Activated CD4-positive, alpha-beta T cell treated with anti-CD3 and anti-CD28 coated beads for 36 hours (primary cell): Measurements from ENCODE around the gene KATNBL1. TPM values are rescaled to one million over a fixed set of nuclear protein-coding genes. Genes with fewer than 3 reads are reported as not detected.
"Not testable (repeated sequence)": the region's sequence is repeated elsewhere in the genome, so short reads cannot be mapped to it uniquely, and the experiment has no call there.

Experiments used
- ATAC-seq: fragments of 200-7000 bp; cut with Tn5 transposase; one replicate; pipeline ENCODE4 v1.10.0; 2021; ENCODE audit warnings: mild to moderate bottlenecking, moderate library complexity
- CTCF ChIA-PET: fragments of 350-600 bp; sonication (Branson Sonifier 250); formaldehyde crosslinking; loops from one replicate; lab custom pipeline; 2021; ENCODE audit warnings: antibody characterized with exemption; lab: Charles Lee
- POLR2A ChIA-PET: fragments of 350-600 bp; sonication (Branson Sonifier 250); formaldehyde crosslinking; loops from one replicate; lab custom pipeline; 2021; ENCODE audit warnings: antibody characterized with exemption, inconsistent platforms; lab: Charles Lee
- DNase-seq: peaks from one replicate; pipeline ENCODE4 v3.0.0-alpha.2; 2020
- H3K27ac Mint-ChIP-seq: one replicate; pipeline ENCODE4 v1.8.0; 2021; ENCODE audit warnings: mixed read lengths
- H3K27me3 Mint-ChIP-seq: one replicate; pipeline ENCODE4 v1.8.0; 2021; ENCODE audit warnings: mixed read lengths
- H3K36me3 Mint-ChIP-seq: one replicate; pipeline ENCODE4 v1.8.0; 2021; ENCODE audit warnings: low read depth, mixed read lengths
- H3K4me1 Mint-ChIP-seq: one replicate; pipeline ENCODE4 v1.8.0; 2021; ENCODE audit warnings: mixed read lengths
- H3K4me3 Mint-ChIP-seq: one replicate; pipeline ENCODE4 v1.8.0; 2021; ENCODE audit warnings: mild to moderate bottlenecking, moderate library complexity, mixed read lengths
- H3K9me3 Mint-ChIP-seq: one replicate; pipeline ENCODE4 v1.8.0; 2021; ENCODE audit warnings: low read depth, mixed read lengths
- intact Hi-C, 2 experiments: fragments of 100-400 bp; cut with DNase I in 1 of 2; cut with micrococcal nuclease in 1 of 2; formaldehyde crosslinking; loops; one replicate each; pipeline versions ENCODE4 v1.14.2 to v1.15.1; 2022 to 2024; cut with DNase I, micrococcal nuclease
- total RNA-seq, 2 experiments: library from RNA; stranded (reverse); gene quantifications; one replicate each; pipeline ENCODE4 v1.2.3, GENCODE V29; 2021

Gene KATNBL1
- total RNA-seq, 2 experiments from 2014 or later: 45.0 to 47.5 TPM

DNA sequence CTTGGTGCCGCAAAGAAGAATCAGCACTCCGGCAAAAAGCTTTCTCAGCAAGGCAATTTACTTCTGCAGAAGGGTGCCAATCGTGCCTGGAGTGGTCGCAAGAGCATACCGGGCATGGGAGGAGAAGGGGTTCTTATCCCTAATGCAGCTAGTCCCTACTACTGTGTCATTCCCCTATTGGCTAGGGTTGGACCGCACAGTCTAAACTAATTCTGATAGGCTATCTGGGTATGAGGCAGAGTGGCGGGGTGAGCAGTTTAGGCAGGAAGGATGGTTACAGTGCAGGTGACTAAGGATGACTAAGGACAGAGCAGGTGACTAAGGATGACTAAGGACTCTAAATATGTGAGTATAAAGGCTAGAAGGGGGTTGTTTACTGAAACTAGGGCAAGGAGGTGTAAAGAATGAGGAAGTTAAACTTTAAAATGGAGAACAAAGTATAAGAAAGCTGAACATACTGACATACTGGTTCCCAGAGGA lies 55.1 kb downstream of the KATNBL1 start:
- Mint-ChIP-seq H3K9me3 (peaks cover 26% of the 10 kb centered on the region), H3K27me3 (no peaks in the 10 kb centered on the region), H3K27ac (peak overlapping the region; percentile 44), H3K4me3 (no peak overlapping the region), H3K4me1 (peaks cover 10% of the 10 kb centered on the region), H3K36me3 (peaks cover 71% of the 10 kb centered on the region)
- peak; percentile 97 for ATAC-seq
- CTCF ChIA-PET: interaction anchor here (1.1 kb wide), 1 partner anchor 22 kb away, joined by 4 read pairs; no protein-coding TSS in a partner anchor
- POLR2A ChIA-PET: interaction anchor here (0.8 kb wide), 1 partner anchor 51 kb away, joined by 4 read pairs; no protein-coding TSS in a partner anchor
- peak; percentile 32 for DNase-seq
- intact Hi-C loops: no loop called here

DNA sequence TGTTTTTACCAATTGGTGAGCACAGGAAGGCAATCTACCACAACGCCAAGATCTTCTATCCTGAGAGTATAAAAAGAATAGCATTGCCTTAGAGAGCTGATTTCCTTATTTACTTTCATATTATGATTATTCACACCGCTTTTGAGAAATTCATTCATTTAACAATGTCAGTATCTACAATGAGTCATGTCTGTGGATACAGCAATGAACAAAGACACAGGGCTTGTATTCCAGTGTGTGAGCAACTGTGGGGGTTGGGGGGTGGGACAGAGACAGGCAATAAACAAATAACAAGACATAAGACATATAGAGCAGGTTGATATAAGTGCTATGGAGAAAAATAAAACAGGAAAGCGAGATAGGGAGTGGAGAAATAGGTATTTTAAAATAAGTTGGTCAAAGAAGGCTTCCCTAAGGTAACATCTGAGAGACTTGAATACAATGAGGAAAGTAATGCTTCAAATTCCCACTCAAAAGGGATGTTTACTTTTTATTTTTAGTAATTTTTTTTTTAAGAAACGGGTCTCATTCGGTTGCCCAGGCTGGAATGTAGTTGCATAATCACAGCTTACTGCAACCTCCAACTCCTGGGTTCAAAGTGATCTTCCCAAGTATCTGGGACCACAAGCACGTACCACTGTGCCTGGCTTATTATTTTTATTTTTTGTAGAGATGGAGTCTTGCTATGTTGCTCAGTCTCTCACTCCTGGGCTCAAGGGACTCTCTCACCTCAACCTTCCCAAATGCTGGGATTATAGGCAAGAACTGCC lies 62.3 kb downstream of the KATNBL1 start:
- CTCF ChIA-PET: no interaction called here
- no peak for ATAC-seq
- Mint-ChIP-seq H3K4me1 (no peaks in the 10 kb centered on the region), H3K27me3 (no peaks in the 10 kb centered on the region), H3K27ac (no peak overlapping the region), H3K36me3 (peaks cover 26% of the 10 kb centered on the region), H3K4me3 (no peak overlapping the region), H3K9me3 (no peaks in the 10 kb centered on the region)
- DNase-seq: no peak
- intact Hi-C loops: no loop called here
- POLR2A ChIA-PET: no interaction called here

DNA sequence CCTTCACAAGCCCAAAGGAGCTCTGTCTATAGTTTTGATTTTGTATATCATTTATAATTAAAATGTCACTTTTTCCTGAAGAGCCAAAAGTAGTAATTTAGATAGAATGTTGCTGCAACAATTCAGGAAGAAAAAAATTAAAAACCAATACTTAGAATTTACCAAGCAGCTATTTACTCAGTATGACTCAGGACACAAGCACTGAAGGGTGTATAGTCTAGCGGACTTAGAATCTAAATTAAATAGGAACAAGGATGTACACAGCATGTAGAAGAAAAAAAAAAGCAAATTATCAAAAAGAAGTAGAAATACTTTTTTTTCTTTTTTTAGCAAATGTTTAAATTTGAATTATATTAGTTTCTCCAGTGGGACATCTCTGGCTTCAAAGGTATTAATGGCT lies 76.4 kb downstream of the KATNBL1 start:
- peaks cover 3% of the 10 kb centered on the region for H3K36me3 Mint-ChIP-seq

DNA sequence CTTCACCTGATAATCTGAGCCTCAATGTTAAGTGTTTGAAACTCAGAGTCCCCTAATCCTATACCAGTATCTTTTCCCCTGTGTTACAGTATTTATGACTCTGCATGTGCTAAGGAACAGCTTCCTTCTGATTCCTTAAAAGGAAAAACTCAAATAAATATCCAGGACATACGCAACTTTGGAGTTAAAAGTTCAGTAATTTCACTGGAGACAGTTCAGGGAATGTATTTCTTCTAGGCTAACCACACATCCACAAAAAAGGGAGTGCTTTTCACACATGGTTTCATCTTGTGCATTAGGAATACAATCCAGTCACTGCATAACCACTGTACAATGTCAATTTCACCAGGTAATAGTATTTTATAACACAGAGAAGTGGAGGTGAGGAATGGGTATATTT lies 77.0 kb downstream of the KATNBL1 start:
- ChIA-PET CTCF (interaction anchor here (1.7 kb wide), 1 partner anchor 23 kb away, joined by 5 read pairs; no protein-coding TSS in a partner anchor), POLR2A (no interaction called here)
- ATAC-seq (no peak), DNase-seq (no peak)
- no peaks in the 10 kb centered on the region for H3K4me1 Mint-ChIP-seq
- no peak overlapping the region for H3K4me3 Mint-ChIP-seq
- H3K27me3 Mint-ChIP-seq: no peaks in the 10 kb centered on the region
- H3K36me3 Mint-ChIP-seq: no peaks in the 10 kb centered on the region
- H3K27ac Mint-ChIP-seq: no peak overlapping the region
- no peaks in the 10 kb centered on the region for H3K9me3 Mint-ChIP-seq
- intact Hi-C loops: no loop called here

More for the DNA sequence above, 76.4 kb downstream of the KATNBL1 start:
- ATAC-seq (no peak), DNase-seq (no peak)
- H3K27ac Mint-ChIP-seq: no peak overlapping the region
- no peaks in the 10 kb centered on the region for H3K9me3 Mint-ChIP-seq
- ChIA-PET CTCF (interaction anchor here (1.7 kb wide), 1 partner anchor 23 kb away, joined by 5 read pairs; no protein-coding TSS in a partner anchor), POLR2A (no interaction called here)
- no peaks in the 10 kb centered on the region for H3K4me1 Mint-ChIP-seq
- no peak overlapping the region for H3K4me3 Mint-ChIP-seq
- intact Hi-C loops: no loop called here
- H3K27me3 Mint-ChIP-seq: no peaks in the 10 kb centered on the region

DNA sequence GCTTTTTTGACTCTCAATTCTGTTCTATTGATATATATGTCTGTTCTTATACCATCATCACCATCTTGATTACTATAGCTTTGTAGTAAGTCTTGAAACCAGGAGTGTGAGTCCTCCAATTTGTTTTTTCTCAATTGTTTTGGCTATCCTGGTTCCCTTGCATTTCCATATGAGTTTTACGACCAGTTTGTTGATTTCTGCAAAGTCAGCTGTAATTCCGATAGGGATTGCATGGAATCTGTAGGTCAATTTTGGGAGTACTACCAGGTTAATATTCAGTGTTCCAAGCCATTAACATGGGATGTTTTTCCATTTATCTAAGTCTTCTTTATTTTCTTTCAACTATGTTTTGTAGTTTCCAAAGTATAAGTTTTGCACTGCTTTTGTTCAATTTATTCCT lies 81.0 kb downstream of the KATNBL1 start:
- no peaks in the 10 kb centered on the region for H3K4me1 Mint-ChIP-seq

DNA sequence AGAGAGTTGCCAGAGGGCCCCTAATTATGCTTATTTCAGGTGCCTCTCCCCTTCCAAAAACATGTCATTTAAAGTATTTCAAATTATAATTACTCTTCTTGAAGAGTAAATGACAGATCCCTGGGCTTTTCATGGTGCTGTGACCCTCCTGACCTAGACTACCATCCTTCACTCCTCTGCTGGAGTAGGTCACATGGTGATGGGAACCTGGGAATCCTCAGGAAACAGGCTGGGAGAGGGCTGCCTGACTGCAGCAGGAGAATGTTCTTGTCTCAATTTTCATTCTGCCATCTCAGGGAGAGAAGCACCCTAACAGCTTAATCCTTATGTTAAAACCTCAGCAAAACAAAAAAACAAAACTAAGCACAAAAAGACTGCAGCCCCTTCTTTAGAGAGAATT lies 83.4 kb downstream of the KATNBL1 start:
- ChIA-PET CTCF (no interaction called here), POLR2A (no interaction called here)
- H3K9me3 Mint-ChIP-seq: no peaks in the 10 kb centered on the region
- no peak overlapping the region for H3K27ac Mint-ChIP-seq
- no peaks in the 10 kb centered on the region for H3K27me3 Mint-ChIP-seq
- DNase-seq (no peak), ATAC-seq (no peak)
- intact Hi-C loops: no loop called here
- H3K4me1 Mint-ChIP-seq: no peaks in the 10 kb centered on the region
- H3K36me3 Mint-ChIP-seq: no peaks in the 10 kb centered on the region
- H3K4me3 Mint-ChIP-seq: no peak overlapping the region

More for the DNA sequence above, 81.0 kb downstream of the KATNBL1 start:
- ATAC-seq (no peak), DNase-seq (no peak)
- intact Hi-C loops: no loop called here
- Mint-ChIP-seq H3K27me3 (no peaks in the 10 kb centered on the region), H3K27ac (no peak overlapping the region), H3K4me3 (no peak overlapping the region), H3K36me3 (no peaks in the 10 kb centered on the region), H3K9me3 (no peaks in the 10 kb centered on the region)
- ChIA-PET CTCF (no interaction called here), POLR2A (no interaction called here)

DNA sequence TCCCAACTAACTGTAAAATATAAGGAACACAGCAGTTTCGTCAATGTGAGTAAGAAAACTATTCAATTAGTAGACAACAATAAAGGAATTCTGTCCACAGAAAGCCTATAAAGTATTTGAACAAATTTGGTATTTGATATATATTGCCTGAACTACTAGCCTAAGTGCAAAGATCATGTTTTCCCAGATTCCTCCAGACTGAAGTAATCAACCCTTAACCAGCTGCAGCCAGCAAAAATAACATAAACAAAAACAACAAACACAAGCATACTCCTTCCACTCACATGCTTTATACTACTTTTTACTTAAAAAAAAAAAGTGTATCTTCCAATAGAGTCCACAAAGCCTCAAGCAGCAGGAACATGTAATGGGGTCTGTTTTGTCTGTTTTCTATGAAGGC lies 84.0 kb downstream of the KATNBL1 start:
- CTCF ChIA-PET: interaction anchor here (1.0 kb wide), 1 partner anchor 24 kb away, joined by 5 read pairs; the partner anchor contains the start of genes EMC7 and PGBD4
- no peak overlapping the region for H3K4me3 Mint-ChIP-seq
- no peak for ATAC-seq
- no peaks in the 10 kb centered on the region for H3K9me3 Mint-ChIP-seq
- no peak overlapping the region for H3K27ac Mint-ChIP-seq
- no peak for DNase-seq
- H3K27me3 Mint-ChIP-seq: no peaks in the 10 kb centered on the region
- POLR2A ChIA-PET: no interaction called here
- H3K4me1 Mint-ChIP-seq: no peaks in the 10 kb centered on the region
- no peaks in the 10 kb centered on the region for H3K36me3 Mint-ChIP-seq
- intact Hi-C loops: no loop called here

DNA sequence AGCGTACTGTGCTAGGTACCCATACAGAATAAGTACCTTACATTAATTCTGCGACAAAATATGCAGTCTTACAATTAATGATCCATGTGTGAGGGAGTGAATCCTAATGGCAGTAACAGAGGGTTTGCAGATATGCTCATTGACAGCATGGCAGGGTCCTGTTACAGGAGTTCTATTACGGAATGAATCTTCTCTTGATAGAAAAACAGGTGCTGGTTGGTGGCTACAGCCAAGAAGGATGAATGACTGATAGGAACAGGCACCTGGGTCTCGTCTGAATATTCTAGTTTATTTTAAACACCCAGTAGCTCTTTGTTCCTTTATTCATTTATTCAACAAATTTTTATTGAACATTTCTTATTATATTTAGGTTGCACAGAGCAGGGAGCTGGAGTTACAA lies 85.2 kb downstream of the KATNBL1 start:
- ChIA-PET CTCF (interaction anchor here (0.7 kb wide), 1 partner anchor 91 kb away, joined by 3 read pairs; no protein-coding TSS in a partner anchor), POLR2A (no interaction called here)
- Mint-ChIP-seq H3K36me3 (no peaks in the 10 kb centered on the region), H3K4me3 (no peak overlapping the region), H3K27ac (no peak overlapping the region), H3K9me3 (no peaks in the 10 kb centered on the region), H3K27me3 (peaks cover 3% of the 10 kb centered on the region), H3K4me1 (no peaks in the 10 kb centered on the region)
- ATAC-seq: no peak
- no peak for DNase-seq
- intact Hi-C loops: no loop called here

DNA sequence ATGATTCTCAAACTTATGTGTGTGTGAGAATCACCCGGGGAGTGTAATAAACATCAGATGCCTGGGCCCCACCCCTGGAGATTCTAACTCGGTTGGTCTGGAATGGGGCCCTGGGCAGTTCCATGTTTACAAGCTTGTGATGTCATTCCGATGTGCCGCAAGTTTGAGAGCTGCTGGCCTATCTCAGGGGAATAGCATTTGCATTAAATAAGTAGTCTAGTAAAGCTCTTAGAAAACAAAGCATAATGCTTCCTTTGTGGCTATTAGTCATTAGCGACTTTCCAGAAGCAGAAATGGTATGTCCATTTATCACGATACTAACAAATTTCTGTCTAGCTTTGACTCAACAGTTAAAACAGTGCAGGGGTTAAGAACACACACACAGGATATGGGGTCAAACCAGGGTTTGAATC lies 87.1 kb downstream of the KATNBL1 start:
- Mint-ChIP-seq H3K4me1 (no peaks in the 10 kb centered on the region), H3K36me3 (no peaks in the 10 kb centered on the region), H3K4me3 (no peak overlapping the region), H3K27ac (no peak overlapping the region), H3K9me3 (no peaks in the 10 kb centered on the region), H3K27me3 (peaks cover 5% of the 10 kb centered on the region)
- intact Hi-C loops: no loop called here
- ATAC-seq (no peak), DNase-seq (no peak)
- POLR2A ChIA-PET: no interaction called here
- CTCF ChIA-PET: interaction anchor here (3.5 kb wide), 1 partner anchor 12 kb away, joined by 17 read pairs; no protein-coding TSS in a partner anchor

DNA sequence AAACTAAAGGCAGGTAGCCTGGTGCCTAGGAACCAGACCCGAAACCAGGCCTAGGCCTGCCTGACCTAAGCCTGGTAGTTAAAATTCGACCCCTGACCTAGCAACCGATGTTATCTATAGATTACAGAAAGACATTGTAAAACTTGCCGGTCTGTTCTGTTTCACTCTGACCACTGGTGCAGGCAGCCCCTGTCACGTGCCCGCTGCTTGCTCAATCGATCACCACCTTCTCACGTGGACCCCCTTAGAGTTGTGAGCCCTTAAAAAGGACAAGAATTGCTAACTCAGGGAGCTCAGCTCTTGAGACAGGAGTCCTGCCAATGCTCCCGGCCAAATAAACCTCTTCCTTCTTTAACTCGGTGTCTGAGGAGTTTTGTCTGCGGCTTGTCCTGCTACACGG lies 88.1 kb downstream of the KATNBL1 start:
- H3K27ac Mint-ChIP-seq, H3K4me3 Mint-ChIP-seq, H3K27me3 Mint-ChIP-seq, intact Hi-C loops, H3K4me1 Mint-ChIP-seq, H3K9me3 Mint-ChIP-seq, DNase-seq, ATAC-seq, POLR2A ChIA-PET, H3K36me3 Mint-ChIP-seq: not testable (repeated sequence)
- CTCF ChIA-PET: interaction anchor here (3.5 kb wide), 1 partner anchor 11 kb away, joined by 17 read pairs; no protein-coding TSS in a partner anchor

DNA sequence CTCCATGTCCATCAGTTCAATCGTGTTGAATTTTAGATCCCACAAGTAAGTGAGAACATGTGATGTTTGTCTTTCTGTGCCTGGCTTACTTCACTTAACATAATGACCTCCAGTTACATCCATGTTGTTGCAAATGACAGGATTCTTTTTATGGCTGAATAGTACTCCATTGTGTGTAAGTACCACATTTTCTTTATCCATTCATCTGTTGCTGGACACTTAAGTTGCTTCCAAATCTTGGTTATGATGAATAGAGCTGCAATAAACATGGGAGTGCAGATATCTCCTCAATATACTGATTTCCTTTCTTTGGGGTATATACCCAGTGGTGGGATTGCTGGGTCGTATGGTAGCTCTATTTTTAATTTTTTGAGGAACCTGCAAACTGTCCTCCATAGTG lies 89.5 kb downstream of the KATNBL1 start:
- intact Hi-C loops, H3K36me3 Mint-ChIP-seq, ATAC-seq, DNase-seq, POLR2A ChIA-PET, H3K9me3 Mint-ChIP-seq, H3K4me3 Mint-ChIP-seq, H3K4me1 Mint-ChIP-seq, H3K27ac Mint-ChIP-seq: not testable (repeated sequence)
- peaks cover 10% of the 10 kb centered on the region for H3K27me3 Mint-ChIP-seq
- CTCF ChIA-PET: interaction anchor here (1.2 to 3.5 kb wide), 3 partner anchors 9 to 89 kb away, joined by 3 to 17 read pairs (median 5); partner anchors contain the start of gene KATNBL1

DNA sequence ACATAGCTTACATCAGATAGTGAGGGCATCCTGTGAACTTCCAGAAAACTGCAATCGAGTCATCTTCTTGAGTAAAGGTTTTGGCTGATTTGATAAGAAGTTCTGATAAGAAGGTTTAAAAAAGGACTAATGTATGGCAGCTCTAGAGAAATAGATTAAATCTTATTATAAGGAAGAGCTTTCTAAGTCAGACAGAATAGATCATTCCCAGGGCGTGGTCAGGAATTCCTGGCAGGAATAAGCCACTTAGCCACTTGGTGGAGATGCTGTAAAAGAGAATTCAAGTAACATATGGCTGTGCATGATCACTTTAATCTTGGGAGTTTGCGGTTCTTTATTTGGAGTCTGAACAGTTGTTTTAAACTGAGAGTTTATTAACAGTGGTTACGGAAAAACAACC lies 90.6 kb downstream of the KATNBL1 start:
- H3K9me3 Mint-ChIP-seq: no peaks in the 10 kb centered on the region
- CTCF ChIA-PET: interaction anchor here (0.9 to 1.4 kb wide), 3 partner anchors 8 to 15 kb away, joined by 3 to 4 read pairs (median 3); no protein-coding TSS in a partner anchor

More for the DNA sequence above, 90.6 kb downstream of the KATNBL1 start:
- H3K27me3 Mint-ChIP-seq: peaks cover 10% of the 10 kb centered on the region
- no peaks in the 10 kb centered on the region for H3K4me1 Mint-ChIP-seq
- POLR2A ChIA-PET: no interaction called here
- no peaks in the 10 kb centered on the region for H3K36me3 Mint-ChIP-seq
- intact Hi-C loops: no loop called here
- ATAC-seq (no peak), DNase-seq (no peak)
- no peak overlapping the region for H3K27ac Mint-ChIP-seq
- H3K4me3 Mint-ChIP-seq: no peak overlapping the region
